ENCODE results near the gene CASQ1.

The CASQ1 gene

GRCh38 chr1:160169553-160170399 is 20.6 kb upstream of the CASQ1 start:
- DNase-seq = no peak

- DNase-seq = no peak
Observed at GRCh38 chr1:160171354-160171753, 19.0 kb upstream of the CASQ1 start.

- no peak for DNase-seq
Observed at GRCh38 chr1:160171980-160172379, 18.4 kb upstream of the CASQ1 start.

- no peak for DNase-seq
Observed at GRCh38 chr1:160177231-160177630, 13.1 kb upstream of the CASQ1 start.

- no peak for DNase-seq
Observed at GRCh38 chr1:160177667-160178066, 12.7 kb upstream of the CASQ1 start.

- no peak for DNase-seq
Observed at GRCh38 chr1:160178731-160179130, 11.6 kb upstream of the CASQ1 start.

GRCh38 chr1:160179336-160179735 is 11.0 kb upstream of the CASQ1 start:
- DNase-seq = no peak

GRCh38 chr1:160186246-160186645 is 4.1 kb upstream of the CASQ1 start:
- no peak for DNase-seq

- no peak for DNase-seq
Observed at GRCh38 chr1:160186729-160187128, 3.6 kb upstream of the CASQ1 start.

GRCh38 chr1:160187407-160187806 is 3.0 kb upstream of the CASQ1 start:
- no peak for DNase-seq

- DNase-seq = no peak
Observed at GRCh38 chr1:160188341-160188740, 2.0 kb upstream of the CASQ1 start.

- no peak for DNase-seq
Observed at GRCh38 chr1:160191756-160192155, 1.4 kb downstream of the CASQ1 start.

- DNase-seq = no peak
Observed at GRCh38 chr1:160192234-160192633, 1.9 kb downstream of the CASQ1 start.

GRCh38 chr1:160193091-160193819 is 2.9 kb downstream of the CASQ1 start:
- peak; percentile 83 for DNase-seq

- DNase-seq = no peak
Observed at GRCh38 chr1:160193832-160194736, 3.7 kb downstream of the CASQ1 start.

- DNase-seq = no peak
Observed at GRCh38 chr1:160194737-160195059, 4.3 kb downstream of the CASQ1 start.

- no peak for DNase-seq
Observed at GRCh38 chr1:160196143-160196542, 5.8 kb downstream of the CASQ1 start.

- DNase-seq = no peak
Observed at GRCh38 chr1:160197231-160197630, 6.9 kb downstream of the CASQ1 start.

GRCh38 chr1:160200786-160201185 is 10.4 kb downstream of the CASQ1 start:
- no peak for DNase-seq

GRCh38 chr1:160204526-160205241 is 14.3 kb downstream of the CASQ1 start:
- no peak for DNase-seq

GRCh38 chr1:160205242-160206035 is 15.1 kb downstream of the CASQ1 start, which contains the start of gene PEA15:
Gene PEA15, plus strand, starts transcription at chr1:160205384. Its CDS starts 6,161 bp downstream, at chr1:160211545.
- peak; percentile 60 for DNase-seq

- peak; percentile 26 for DNase-seq
Observed at GRCh38 chr1:160206036-160206389, 15.6 kb downstream of the CASQ1 start.

All from activated gamma-delta T cell treated with Interleukin-2 at 50 U/mL for 16 hours (primary cell).